ENCODE data around the gene CD99. TPM values are rescaled to one million over a fixed set of nuclear protein-coding genes. Genes with fewer than 3 reads are reported as not detected.

Gene CD99
- total and polyA plus RNA-seq, 9 of the 15 experiments (the other 6 are each of a cell fraction or from before 2014, with no cell fraction given) = 5.0 to 55.3 (median 34.5) TPM

- H2AFZ ChIP-seq (ENCODE audit: low read depth, low read length) = no peak overlapping the region
- H3K9ac ChIP-seq (ENCODE audit: insufficient read depth in 1 of 2, low read depth in 2 of 2, low read length in 2 of 2) = no peak overlapping the region
- ChIA-PET POLR2A (no interaction called here), CTCF (ENCODE audit: low intra/inter-chr PET ratio) (no interaction called here)
- in situ Hi-C loops (cut with MboI) = no loop called here
- H3K27ac ChIP-seq (ENCODE audit: extremely low read depth, low read depth, low read length) = no peak overlapping the region
- no peaks in the 10 kb centered on the region for H4K20me1 ChIP-seq (replicated peaks; ENCODE audit: control insufficient read depth, insufficient read depth, low read length)
- BruUV-seq (replicated peaks) = no TSS peak
- DNase-seq (ENCODE audit: extremely low read depth in 1 of 4, low spot score in 3 of 4) = no peak
- no peak for FAIRE-seq
- no peaks in the 10 kb centered on the region for H3K79me2 ChIP-seq (ENCODE audit: control insufficient read depth, insufficient read depth, low read length)
- no peaks in the 10 kb centered on the region for H3K36me3 ChIP-seq (ENCODE audit: control insufficient read depth, insufficient read depth, low read length)
- TF ChIP-seq MEF2A (IDR thresholded peaks at IDR 0.05; ENCODE audit: control insufficient read depth, low read depth, low read length) = peak; percentile 36; the same call in 1 of the 2 replicates
- no peak for TF ChIP-seq E2F1 (CRISPR knock-in tag; IDR thresholded peaks at IDR 0.05)
- TF ChIP-seq MEF2D (tag; conservative IDR thresholded peaks at IDR 0.05; ENCODE audit: low read depth) = peak; percentile 97
- no peaks in the 10 kb centered on the region for H3K9me1 ChIP-seq (ENCODE audit: control insufficient read depth, insufficient read depth, low read length)
- H3K4me3 ChIP-seq = no peak overlapping the region
- intact Hi-C loops (cut with micrococcal nuclease) = no loop called here
- no peaks in the 10 kb centered on the region for H3K27me3 ChIP-seq (ENCODE audit: control insufficient read depth in 2 of 2, insufficient read depth in 2 of 2, low read length in 2 of 2)
- no peak overlapping the region for H3K4me2 ChIP-seq (ENCODE audit: insufficient read depth, low read length)
- no peak; the same call in 2 of the 3 replicates for ATAC-seq
- H3K9me3 ChIP-seq (replicated peaks; ENCODE audit: control insufficient read depth, insufficient read depth, low read depth, low read length) = no peaks in the 10 kb centered on the region
- 8% methylated on average over 6 of the region's 6 CpGs for WGBS (ENCODE audit: insufficient coverage, low coverage, missing lambda C conversion rate)
- peaks cover 0 to 6% of the 10 kb centered on the region in 2 experiments; a peak in 2 of 5 replicates for H3K4me1 ChIP-seq (replicated peaks in 1 of 2; ENCODE audit: control insufficient read depth in 2 of 2, insufficient read depth in 2 of 2, low read length in 2 of 2)
Observed at GRCh38 chrX:2701600-2701999, 10.5 kb downstream of the CD99 start.

- in situ Hi-C loops (cut with MboI) = no loop called here
- intact Hi-C loops (cut with micrococcal nuclease) = no loop called here
- Histone ChIP-seq H3K4me3 (no peak overlapping the region), H3K9me1 (ENCODE audit: control insufficient read depth, insufficient read depth, low read length) (no peaks in the 10 kb centered on the region), H3K9ac (ENCODE audit: insufficient read depth in 1 of 2, low read depth in 2 of 2, low read length in 2 of 2) (no peak overlapping the region), H3K27me3 (ENCODE audit: control insufficient read depth in 2 of 2, insufficient read depth in 2 of 2, low read length in 2 of 2) (no peaks in the 10 kb centered on the region), H3K36me3 (ENCODE audit: control insufficient read depth, insufficient read depth, low read length) (no peaks in the 10 kb centered on the region), H3K79me2 (ENCODE audit: control insufficient read depth, insufficient read depth, low read length) (no peaks in the 10 kb centered on the region), H3K27ac (ENCODE audit: extremely low read depth, low read depth, low read length) (no peak overlapping the region), H3K4me1 (replicated peaks in 1 of 2; ENCODE audit: control insufficient read depth in 2 of 2, insufficient read depth in 2 of 2, low read length in 2 of 2) (no peaks in the 10 kb centered on the region; a peak in 2 of 5 replicates), H4K20me1 (replicated peaks; ENCODE audit: control insufficient read depth, insufficient read depth, low read length) (no peaks in the 10 kb centered on the region), H2AFZ (ENCODE audit: low read depth, low read length) (no peak overlapping the region), H3K4me2 (ENCODE audit: insufficient read depth, low read length) (no peak overlapping the region), H3K9me3 (replicated peaks; ENCODE audit: control insufficient read depth, insufficient read depth, low read depth, low read length) (no peaks in the 10 kb centered on the region)
- CTCF ChIA-PET (ENCODE audit: low intra/inter-chr PET ratio) = no interaction called here
- ATAC-seq (no peak), FAIRE-seq (no peak), DNase-seq (ENCODE audit: extremely low read depth in 1 of 4, low spot score in 3 of 4) (no peak)
- BruUV-seq (replicated peaks) = no TSS peak
- whole genome bisulfite sequencing (ENCODE audit: insufficient coverage, low coverage, missing lambda C conversion rate) = 49% methylated on average over 13 of the region's 14 CpGs
- POLR2A ChIA-PET = no interaction called here
- TF ChIP-seq ATF2 (CRISPR knock-in tag; IDR thresholded peaks at IDR 0.05) (no peak), PCBP2 (IDR thresholded peaks at IDR 0.05; ENCODE audit: low read depth, low read length, poor library complexity, severe bottlenecking) (no peak), CTCF (IDR thresholded peaks at IDR 0.05 in 2 of 3, conservative IDR thresholded peaks at IDR 0.05 in 1 of 3; ENCODE audit: insufficient read depth in 2 of 3, low read depth in 1 of 3, low read length in 3 of 3) (0 out of 6 replicates have a peak, but pooled peaks of 2 of the 3 experiments have one; percentile 2 to 9)
Observed at GRCh38 chrX:2703991-2704369, 12.9 kb downstream of the CD99 start.
